Cardiac fibroblast (primary cell): Measurements from ENCODE around the gene CFAP20.
"Not testable (repeated sequence)": the region's sequence is repeated elsewhere in the genome, so short reads cannot be mapped to it uniquely, and the experiment has no call there.

Source experiments
- DNase-seq, 2 donors: peaks; one replicate each; pipeline versions ENCODE4 v3.0.0 to v3.0.0-alpha.2; 2010; ENCODE audit warnings: low read depth in 2 of 2
- H3K4me3 ChIP-seq, 2 donors: replicated peaks in 1 of 2; 1 replicate in 1 of 2; 2 replicates in 1 of 2; pipeline ENCODE4 v1.5.1; 2011; ENCODE audit warnings: low read depth in 2 of 2, low read length in 2 of 2, mild to moderate bottlenecking in 2 of 2, moderate library complexity in 1 of 2
- TF ChIP-seq, protein P1 (sequence below): IDR thresholded peaks from one replicate; pipeline ENCODE4 v1.5.1; 2011; ENCODE audit warnings: low read depth, mild to moderate bottlenecking, low read length, inconsistent platforms

The CFAP20 gene

DNA sequence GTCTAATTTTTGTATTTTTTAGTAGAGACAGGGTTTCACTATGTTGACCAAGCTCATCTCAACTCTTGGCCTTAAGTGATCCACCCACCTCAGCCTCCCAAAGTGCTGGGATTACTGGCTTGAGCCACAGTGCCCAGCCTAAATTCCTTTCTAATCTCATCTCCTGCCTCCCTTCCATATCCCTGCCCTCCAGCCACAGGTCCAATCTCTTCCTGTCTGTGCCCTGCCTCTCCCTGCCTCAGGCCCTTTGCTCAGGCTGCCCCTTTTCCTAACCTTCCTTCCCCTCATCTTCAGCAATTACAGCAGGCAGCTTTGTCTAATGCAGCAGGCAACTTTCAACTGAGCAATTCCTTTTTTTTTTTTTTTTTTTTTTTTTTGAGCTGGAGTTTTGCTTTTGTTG is 46.8 kb downstream of the CFAP20 start:
- no peak overlapping the region for H3K4me3 ChIP-seq
- TF ChIP-seq, protein P1, sequence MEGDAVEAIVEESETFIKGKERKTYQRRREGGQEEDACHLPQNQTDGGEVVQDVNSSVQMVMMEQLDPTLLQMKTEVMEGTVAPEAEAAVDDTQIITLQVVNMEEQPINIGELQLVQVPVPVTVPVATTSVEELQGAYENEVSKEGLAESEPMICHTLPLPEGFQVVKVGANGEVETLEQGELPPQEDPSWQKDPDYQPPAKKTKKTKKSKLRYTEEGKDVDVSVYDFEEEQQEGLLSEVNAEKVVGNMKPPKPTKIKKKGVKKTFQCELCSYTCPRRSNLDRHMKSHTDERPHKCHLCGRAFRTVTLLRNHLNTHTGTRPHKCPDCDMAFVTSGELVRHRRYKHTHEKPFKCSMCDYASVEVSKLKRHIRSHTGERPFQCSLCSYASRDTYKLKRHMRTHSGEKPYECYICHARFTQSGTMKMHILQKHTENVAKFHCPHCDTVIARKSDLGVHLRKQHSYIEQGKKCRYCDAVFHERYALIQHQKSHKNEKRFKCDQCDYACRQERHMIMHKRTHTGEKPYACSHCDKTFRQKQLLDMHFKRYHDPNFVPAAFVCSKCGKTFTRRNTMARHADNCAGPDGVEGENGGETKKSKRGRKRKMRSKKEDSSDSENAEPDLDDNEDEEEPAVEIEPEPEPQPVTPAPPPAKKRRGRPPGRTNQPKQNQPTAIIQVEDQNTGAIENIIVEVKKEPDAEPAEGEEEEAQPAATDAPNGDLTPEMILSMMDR = no peak
- no peak for DNase-seq

DNA sequence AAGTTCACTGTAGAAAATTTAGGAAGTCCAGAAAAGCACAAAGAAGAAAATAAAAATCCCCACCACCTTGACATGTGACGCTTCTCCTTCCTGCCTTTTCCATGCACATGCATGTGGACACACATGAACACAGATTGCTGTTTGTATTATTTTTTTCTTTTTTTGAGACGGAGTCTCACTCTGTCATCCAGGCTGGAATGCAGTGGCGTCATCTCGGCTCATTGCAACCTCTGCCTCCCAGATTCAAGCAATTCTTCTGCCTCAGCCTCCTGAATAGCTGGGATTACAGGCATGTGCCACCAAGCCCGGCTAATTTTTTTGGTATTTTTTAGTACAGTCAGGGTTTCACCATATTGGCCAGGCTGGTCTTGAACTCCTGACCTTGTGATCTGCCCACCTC is 48.5 kb downstream of the CFAP20 start:
- H3K4me3 ChIP-seq, DNase-seq: not testable (repeated sequence)

- H3K4me3 ChIP-seq = no peak overlapping the region
- DNase-seq = no peak
- TF ChIP-seq, protein P1 = no peak
These were observed 51.4 kb downstream of the CFAP20 start for GRCh38 chr16:58077796-58078195.

GRCh38 chr16:58076514-58076913 is 52.7 kb downstream of the CFAP20 start:
- H3K4me3 ChIP-seq = no peak overlapping the region
- TF ChIP-seq, protein P1 = no peak
- no peak for DNase-seq

- TF ChIP-seq, protein P1 = no peak
- no peak overlapping the region for H3K4me3 ChIP-seq
- no peak for DNase-seq
These were observed 54.5 kb downstream of the CFAP20 start for GRCh38 chr16:58074657-58075056.

DNA sequence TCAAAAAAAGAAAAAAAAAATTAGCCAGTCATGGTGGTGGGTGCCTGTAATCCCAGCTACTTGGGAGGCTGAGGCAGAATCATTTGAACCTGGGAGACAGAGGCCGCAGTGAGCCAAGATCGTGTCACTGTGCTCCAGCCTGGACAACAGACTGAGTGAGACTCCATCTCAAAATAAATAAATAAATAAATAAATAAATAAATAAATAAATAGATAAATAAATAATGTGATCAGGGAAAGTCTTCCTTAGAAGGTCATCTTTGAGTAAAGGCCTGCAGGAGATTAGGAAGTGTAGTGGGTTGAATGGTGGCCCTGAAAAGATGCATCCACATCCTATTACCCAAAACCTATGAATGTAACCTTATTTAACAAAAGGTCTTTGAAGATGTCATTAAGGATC is 56.1 kb downstream of the CFAP20 start:
- not testable (repeated sequence) for DNase-seq, H3K4me3 ChIP-seq

- H3K4me3 ChIP-seq, DNase-seq: not testable (repeated sequence)
These were observed 57.0 kb downstream of the CFAP20 start for GRCh38 chr16:58072134-58072533.

DNA sequence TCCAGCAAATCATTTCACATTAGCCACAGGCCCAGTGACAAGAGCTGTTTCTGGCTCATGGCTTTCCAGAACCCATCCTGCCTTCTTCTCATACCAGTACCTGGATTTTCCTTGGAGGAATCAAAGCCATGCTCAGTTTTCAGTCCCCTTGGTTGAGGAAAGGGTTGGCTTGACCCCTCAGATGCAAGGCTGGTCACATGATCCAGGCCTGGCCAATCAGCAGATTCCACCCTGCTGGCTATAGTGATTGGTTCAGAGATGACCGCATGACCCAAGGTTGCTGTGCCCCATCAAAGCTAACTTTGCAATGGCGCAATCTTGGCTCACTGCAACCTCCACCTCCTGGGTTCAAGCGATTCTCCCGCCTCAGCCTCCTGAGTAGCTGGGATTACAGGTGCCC is 58.6 kb downstream of the CFAP20 start:
- no peak overlapping the region for H3K4me3 ChIP-seq
- TF ChIP-seq, protein P1 = no peak
- no peak for DNase-seq
